Ovary (tissue), 3 donors: Measurements from ENCODE around the gene SPATA6L.
A peak's percentile ranks its signal among the peaks of the same experiment; 100 is the strongest.

Source experiments
- EP300 ChIP-seq: sonication (generic); formaldehyde crosslinking; IDR thresholded peaks from one replicate; pipeline ENCODE4 v1.6.1; 2017; ENCODE audit warnings: antibody characterized with exemption
- POLR2A ChIP-seq: fragments of 450-650 bp; IDR thresholded peaks from one replicate; pipeline ENCODE4 v1.6.1; 2017; ENCODE audit warnings: antibody characterized with exemption, mild to moderate bottlenecking, moderate library complexity
- TF ChIP-seq, protein P1 (sequence below), 3 donors: fragments of 450-650 bp in 2 of 3; fragments of 200-600 bp in 1 of 3; IDR thresholded peaks; one replicate each; pipeline versions ENCODE4 v1.5.1 to v1.8.0; 2016 to 2022; ENCODE audit warnings: antibody characterized with exemption in 3 of 3, mild to moderate bottlenecking in 1 of 3
- donor health status: DM: no; HTN: no; CAD: no.

GRCh38 chr9:4640027-4640426 lies 26.3 kb downstream of the SPATA6L start:
- TF ChIP-seq, protein P1, sequence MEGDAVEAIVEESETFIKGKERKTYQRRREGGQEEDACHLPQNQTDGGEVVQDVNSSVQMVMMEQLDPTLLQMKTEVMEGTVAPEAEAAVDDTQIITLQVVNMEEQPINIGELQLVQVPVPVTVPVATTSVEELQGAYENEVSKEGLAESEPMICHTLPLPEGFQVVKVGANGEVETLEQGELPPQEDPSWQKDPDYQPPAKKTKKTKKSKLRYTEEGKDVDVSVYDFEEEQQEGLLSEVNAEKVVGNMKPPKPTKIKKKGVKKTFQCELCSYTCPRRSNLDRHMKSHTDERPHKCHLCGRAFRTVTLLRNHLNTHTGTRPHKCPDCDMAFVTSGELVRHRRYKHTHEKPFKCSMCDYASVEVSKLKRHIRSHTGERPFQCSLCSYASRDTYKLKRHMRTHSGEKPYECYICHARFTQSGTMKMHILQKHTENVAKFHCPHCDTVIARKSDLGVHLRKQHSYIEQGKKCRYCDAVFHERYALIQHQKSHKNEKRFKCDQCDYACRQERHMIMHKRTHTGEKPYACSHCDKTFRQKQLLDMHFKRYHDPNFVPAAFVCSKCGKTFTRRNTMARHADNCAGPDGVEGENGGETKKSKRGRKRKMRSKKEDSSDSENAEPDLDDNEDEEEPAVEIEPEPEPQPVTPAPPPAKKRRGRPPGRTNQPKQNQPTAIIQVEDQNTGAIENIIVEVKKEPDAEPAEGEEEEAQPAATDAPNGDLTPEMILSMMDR (IDR thresholded peaks at IDR 0.05) = peak in 1 of 3 donors; percentile 10
- TF ChIP-seq POLR2A = no peak
- TF ChIP-seq EP300 = no peak
